ENCODE measurements around the gene ANO3.

- TF ChIP-seq CTCF (IDR thresholded peaks at IDR 0.05) (no peak), EZH2 (IDR thresholded peaks at IDR 0.05; ENCODE audit: borderline replicate concordance, insufficient read depth, low read depth, low read length, poor library complexity, severe bottlenecking) (no peak)
These were observed 380.6 kb downstream of the ANO3 start for GRCh38 chr11:26712497-26712896.
